SK-N-SH treated with all-trans-retinoic acid at 6 μM for 48 hours (cell line): ENCODE results near the gene SLC25A48.

Experiments
- ATAC-seq: fragments of 200-7000 bp; cut with Tn5 transposase; 3 replicates; pipeline ENCODE4 v1.9.1; 2020; ENCODE audit warnings: mild to moderate bottlenecking, moderate library complexity
- BACH2 ChIP-seq: fragments of 250-450 bp; sonication (Bioruptor Pico); IDR thresholded peaks from 2 replicates; pipeline ENCODE4 v1.9.0; 2021; ENCODE audit warnings: mild to moderate bottlenecking, borderline replicate concordance
- CSDC2 ChIP-seq: fragments of 250-450 bp; sonication (Bioruptor Pico); IDR thresholded peaks from 2 replicates; pipeline ENCODE4 v1.5.0; 2020; ENCODE audit warnings: mild to moderate bottlenecking, moderate library complexity
- CSRNP3 ChIP-seq: fragments of 250-450 bp; sonication (Bioruptor Pico); IDR thresholded peaks from 2 replicates; pipeline ENCODE4 v1.5.1; 2021; ENCODE audit warnings: mild to moderate bottlenecking, moderate library complexity
- ESRRG ChIP-seq: fragments of 250-450 bp; sonication (Bioruptor Pico); IDR thresholded peaks from 2 replicates; pipeline ENCODE4 v1.6.1; 2021; ENCODE audit warnings: mild to moderate bottlenecking
- GLIS3 ChIP-seq: fragments of 250-450 bp; sonication (Bioruptor Pico); IDR thresholded peaks from 2 replicates; pipeline ENCODE4 v1.5.0; 2020; ENCODE audit warnings: mild to moderate bottlenecking, moderate library complexity
- ISL1 ChIP-seq: fragments of 250-450 bp; sonication (Bioruptor Pico); IDR thresholded peaks from 2 replicates; pipeline ENCODE4 v2.1.2; 2022; ENCODE audit warnings: mild to moderate bottlenecking, moderate library complexity
- OSR1 ChIP-seq: fragments of 250-450 bp; sonication (Bioruptor Pico); IDR thresholded peaks from 2 replicates; pipeline ENCODE4 v1.8.0; 2022; ENCODE audit warnings: moderate library complexity, mild to moderate bottlenecking, inconsistent platforms
- POU6F1 ChIP-seq: fragments of 250-450 bp; sonication (Bioruptor Pico); IDR thresholded peaks from 2 replicates; pipeline ENCODE4 v1.8.0; 2021; ENCODE audit warnings: low read depth, mild to moderate bottlenecking, moderate library complexity, borderline replicate concordance
- PPARA ChIP-seq: fragments of 250-450 bp; sonication (Bioruptor Pico); IDR thresholded peaks from 2 replicates; pipeline ENCODE4 v1.5.0; 2020; ENCODE audit warnings: mild to moderate bottlenecking, borderline replicate concordance
- RARB ChIP-seq: fragments of 250-450 bp; sonication (Bioruptor Pico); IDR thresholded peaks from 2 replicates; pipeline ENCODE4 v1.8.0; 2021; ENCODE audit warnings: mild to moderate bottlenecking, moderate library complexity
- SNAI2 ChIP-seq: fragments of 250-450 bp; sonication (Bioruptor Pico); IDR thresholded peaks from 2 replicates; pipeline ENCODE4 v1.5.0; 2020; ENCODE audit warnings: mild to moderate bottlenecking, moderate library complexity
- TCF4 ChIP-seq: fragments of 250-450 bp; sonication (Bioruptor Pico); IDR thresholded peaks from 2 replicates; pipeline ENCODE4 v1.8.0; 2021; ENCODE audit warnings: mild to moderate bottlenecking, moderate library complexity, borderline replicate concordance
- TOX ChIP-seq: fragments of 250-450 bp; sonication (Bioruptor Pico); IDR thresholded peaks from 2 replicates; pipeline ENCODE4 v1.8.0; 2021; ENCODE audit warnings: mild to moderate bottlenecking, moderate library complexity, borderline replicate concordance
- TSHZ2 ChIP-seq: fragments of 250-450 bp; sonication (Bioruptor Pico); IDR thresholded peaks from 2 replicates; pipeline ENCODE4 v1.5.0; 2020; ENCODE audit warnings: mild to moderate bottlenecking, moderate library complexity
- ZC3H10 ChIP-seq: fragments of 250-450 bp; sonication (Bioruptor Pico); IDR thresholded peaks from 2 replicates; pipeline ENCODE4 v1.5.1; 2021; ENCODE audit warnings: mild to moderate bottlenecking, moderate library complexity
- ZFP3 ChIP-seq: fragments of 250-450 bp; sonication (Bioruptor Pico); IDR thresholded peaks from 2 replicates; pipeline ENCODE4 v1.5.0; 2020; ENCODE audit warnings: mild to moderate bottlenecking, moderate library complexity
- ZFP30 ChIP-seq: fragments of 450-650 bp; formaldehyde crosslinking; IDR thresholded peaks from 2 replicates; pipeline ENCODE4 v1.5.0; 2022; ENCODE audit warnings: mild to moderate bottlenecking, moderate library complexity
- ZNF565 ChIP-seq: fragments of 450-650 bp; formaldehyde crosslinking; conservative IDR thresholded peaks from 2 replicates; pipeline ENCODE4 v1.5.0; 2020; ENCODE audit warnings: low read depth, mild to moderate bottlenecking, moderate library complexity
- ZNF70 ChIP-seq: fragments of 450-650 bp; formaldehyde crosslinking; IDR thresholded peaks from 2 replicates; pipeline ENCODE4 v1.5.0; 2020; ENCODE audit warnings: mild to moderate bottlenecking, moderate library complexity
- ZNF8 ChIP-seq: fragments of 450-650 bp; formaldehyde crosslinking; IDR thresholded peaks from 2 replicates; pipeline ENCODE4 v1.5.0; 2020; ENCODE audit warnings: mild to moderate bottlenecking, moderate library complexity
- TF ChIP-seq, protein P1 (sequence below): fragments of 250-450 bp; sonication (Bioruptor Pico); IDR thresholded peaks from 2 replicates; pipeline ENCODE4 v1.5.1; 2020; ENCODE audit warnings: low read depth, mild to moderate bottlenecking, moderate library complexity

The SLC25A48 gene

GRCh38 chr5:135915466-135916001 is 81.1 kb downstream of the SLC25A48 start:
- no peak for ATAC-seq
- TF ChIP-seq BACH2 (CRISPR knock-in tag) = no peak
- no peak for TF ChIP-seq ZNF565 (CRISPR knock-in tag)
- no peak for TF ChIP-seq CSDC2 (CRISPR knock-in tag)
- no peak for TF ChIP-seq ZNF8
- TF ChIP-seq PPARA (CRISPR knock-in tag) = no peak
- TF ChIP-seq ZFP3 (CRISPR knock-in tag) = no peak
- TF ChIP-seq TOX (CRISPR knock-in tag) = no peak
- TF ChIP-seq ZC3H10 (CRISPR knock-in tag) = no peak

- ATAC-seq = no peak
- TF ChIP-seq POU6F1 (CRISPR knock-in tag) (no peak), ZFP3 (CRISPR knock-in tag) (no peak), ZNF70 (CRISPR knock-in tag) (no peak), RARB (no peak), TSHZ2 (CRISPR knock-in tag) (no peak), BACH2 (CRISPR knock-in tag) (no peak), TCF4 (CRISPR knock-in tag) (no peak), ESRRG (CRISPR knock-in tag) (no peak), ISL1 (CRISPR knock-in tag) (no peak), PPARA (CRISPR knock-in tag) (no peak), CSRNP3 (CRISPR knock-in tag) (no peak), CSDC2 (CRISPR knock-in tag) (no peak), OSR1 (CRISPR knock-in tag) (no peak), TOX (CRISPR knock-in tag) (no peak), GLIS3 (CRISPR knock-in tag) (no peak), ZC3H10 (CRISPR knock-in tag) (no peak), ZFP30 (CRISPR knock-in tag) (no peak), ZNF565 (CRISPR knock-in tag) (no peak), SNAI2 (no peak)
Observed at GRCh38 chr5:135916638-135917263, 82.3 kb downstream of the SLC25A48 start.

GRCh38 chr5:135920199-135920598 is 85.7 kb downstream of the SLC25A48 start:
- no peak for TF ChIP-seq TSHZ2 (CRISPR knock-in tag)
- TF ChIP-seq RARB = no peak
- TF ChIP-seq CSDC2 (CRISPR knock-in tag) = no peak
- TF ChIP-seq OSR1 (CRISPR knock-in tag) = no peak
- TF ChIP-seq ISL1 (CRISPR knock-in tag) = no peak
- TF ChIP-seq ZNF8 = no peak
- no peak for TF ChIP-seq CSRNP3 (CRISPR knock-in tag)
- no peak for TF ChIP-seq ESRRG (CRISPR knock-in tag)
- TF ChIP-seq, protein P1, sequence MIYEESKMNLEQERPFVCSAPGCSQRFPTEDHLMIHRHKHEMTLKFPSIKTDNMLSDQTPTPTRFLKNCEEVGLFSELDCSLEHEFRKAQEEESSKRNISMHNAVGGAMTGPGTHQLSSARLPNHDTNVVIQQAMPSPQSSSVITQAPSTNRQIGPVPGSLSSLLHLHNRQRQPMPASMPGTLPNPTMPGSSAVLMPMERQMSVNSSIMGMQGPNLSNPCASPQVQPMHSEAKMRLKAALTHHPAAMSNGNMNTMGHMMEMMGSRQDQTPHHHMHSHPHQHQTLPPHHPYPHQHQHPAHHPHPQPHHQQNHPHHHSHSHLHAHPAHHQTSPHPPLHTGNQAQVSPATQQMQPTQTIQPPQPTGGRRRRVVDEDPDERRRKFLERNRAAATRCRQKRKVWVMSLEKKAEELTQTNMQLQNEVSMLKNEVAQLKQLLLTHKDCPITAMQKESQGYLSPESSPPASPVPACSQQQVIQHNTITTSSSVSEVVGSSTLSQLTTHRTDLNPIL (CRISPR knock-in tag) = no peak
- no peak for TF ChIP-seq BACH2 (CRISPR knock-in tag)
- no peak for TF ChIP-seq ZNF565 (CRISPR knock-in tag)
- TF ChIP-seq POU6F1 (CRISPR knock-in tag) = no peak
- no peak for TF ChIP-seq ZFP30 (CRISPR knock-in tag)
- no peak for TF ChIP-seq ZFP3 (CRISPR knock-in tag)
- TF ChIP-seq ZC3H10 (CRISPR knock-in tag) = no peak
- TF ChIP-seq, all 23 proteins: peak for 0
- no peak for ATAC-seq
